ENCODE results near the gene SLC25A39.
A peak's percentile ranks its signal among the peaks of the same experiment; 100 is the strongest.
"Not testable (repeated sequence)": the region's sequence is repeated elsewhere in the genome, so short reads cannot be mapped to it uniquely, and the experiment has no call there.

The SLC25A39 gene

DNA sequence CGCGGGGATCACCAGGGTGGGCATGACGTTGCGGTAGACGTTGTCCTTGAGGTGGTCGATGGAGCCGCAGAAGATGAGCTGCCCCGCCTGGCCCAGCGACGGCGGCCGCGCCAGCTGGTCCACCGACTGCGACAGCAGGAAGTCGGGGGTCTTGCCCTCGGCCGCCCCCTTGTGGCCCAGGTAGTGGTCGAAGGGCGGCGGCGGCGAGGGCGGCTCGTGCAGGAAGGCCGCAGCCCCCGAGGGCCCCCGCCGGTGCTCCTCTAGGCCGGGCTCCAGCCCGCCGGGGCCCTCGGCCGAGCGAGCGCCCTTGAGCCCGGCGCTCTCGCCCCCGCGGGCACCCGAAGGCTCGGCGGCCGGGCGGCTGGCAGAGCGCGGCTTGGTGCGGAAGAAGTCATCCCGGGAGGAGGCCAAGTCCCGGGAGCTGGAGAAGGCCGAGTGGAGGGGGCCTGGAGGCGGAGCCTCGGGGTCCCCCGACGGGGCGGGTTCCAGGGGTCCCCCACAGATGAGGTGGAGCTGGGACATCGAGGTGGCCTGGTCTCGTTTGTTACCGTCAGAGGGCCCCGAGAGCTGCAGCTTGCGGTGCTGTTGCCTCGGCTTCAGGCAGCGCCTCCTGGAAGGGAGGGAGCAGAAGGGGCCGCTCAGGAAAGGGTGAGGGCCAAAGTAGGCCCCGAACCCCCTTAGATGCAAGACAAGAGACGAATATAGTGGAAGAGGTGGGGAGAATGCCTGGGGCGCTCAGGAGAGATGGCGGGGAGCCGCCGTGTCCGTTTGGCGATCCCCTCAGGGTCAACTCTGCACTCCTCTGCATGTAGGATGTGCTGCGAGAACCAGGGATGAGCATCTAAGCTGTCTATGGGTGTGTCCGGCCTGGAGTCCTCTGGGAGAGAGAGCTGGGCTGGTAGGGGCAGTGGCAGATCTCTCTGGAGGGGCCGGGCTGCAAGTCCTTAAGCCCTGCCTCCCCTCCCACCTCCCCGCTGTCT, 30.2 kb upstream of the SLC25A39 start:
- no peak for DNase-seq (ENCODE audit: low spot score)

DNA sequence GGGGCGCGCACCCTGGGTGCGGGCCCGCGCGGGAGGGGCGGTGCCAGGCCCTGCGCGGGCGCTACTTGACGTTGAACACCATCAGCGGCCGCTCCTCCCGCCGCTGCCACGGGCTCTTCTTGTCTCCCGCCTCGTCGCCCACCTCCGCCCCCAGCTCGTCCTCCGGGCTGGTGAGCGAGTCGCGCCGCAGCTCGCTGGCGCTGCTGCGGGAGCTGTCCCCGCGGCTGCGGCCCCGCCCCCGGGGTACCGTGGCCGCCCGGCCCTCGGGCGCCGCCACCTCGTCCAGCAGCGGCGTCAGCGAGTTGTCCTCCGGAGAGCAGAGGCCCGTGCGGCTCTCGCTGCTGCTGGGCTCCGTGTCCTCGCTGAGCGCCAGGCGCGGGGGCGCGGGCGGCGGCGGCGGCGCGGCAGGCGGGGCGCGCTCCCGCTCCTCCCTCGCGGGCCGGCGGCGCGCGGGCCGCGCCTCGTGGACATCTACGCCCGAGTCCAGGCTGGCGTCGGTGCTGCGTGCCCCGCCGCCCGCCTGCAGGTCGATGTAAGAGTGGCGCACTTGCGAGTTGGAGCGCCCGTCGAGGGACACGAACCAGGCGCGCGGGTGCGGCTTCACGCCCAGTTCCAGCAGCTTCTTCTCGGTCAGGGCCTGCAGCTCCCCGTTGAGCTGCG, 29.2 kb upstream of the SLC25A39 start:
- DNase-seq (ENCODE audit: low spot score): peak; percentile 61

DNA sequence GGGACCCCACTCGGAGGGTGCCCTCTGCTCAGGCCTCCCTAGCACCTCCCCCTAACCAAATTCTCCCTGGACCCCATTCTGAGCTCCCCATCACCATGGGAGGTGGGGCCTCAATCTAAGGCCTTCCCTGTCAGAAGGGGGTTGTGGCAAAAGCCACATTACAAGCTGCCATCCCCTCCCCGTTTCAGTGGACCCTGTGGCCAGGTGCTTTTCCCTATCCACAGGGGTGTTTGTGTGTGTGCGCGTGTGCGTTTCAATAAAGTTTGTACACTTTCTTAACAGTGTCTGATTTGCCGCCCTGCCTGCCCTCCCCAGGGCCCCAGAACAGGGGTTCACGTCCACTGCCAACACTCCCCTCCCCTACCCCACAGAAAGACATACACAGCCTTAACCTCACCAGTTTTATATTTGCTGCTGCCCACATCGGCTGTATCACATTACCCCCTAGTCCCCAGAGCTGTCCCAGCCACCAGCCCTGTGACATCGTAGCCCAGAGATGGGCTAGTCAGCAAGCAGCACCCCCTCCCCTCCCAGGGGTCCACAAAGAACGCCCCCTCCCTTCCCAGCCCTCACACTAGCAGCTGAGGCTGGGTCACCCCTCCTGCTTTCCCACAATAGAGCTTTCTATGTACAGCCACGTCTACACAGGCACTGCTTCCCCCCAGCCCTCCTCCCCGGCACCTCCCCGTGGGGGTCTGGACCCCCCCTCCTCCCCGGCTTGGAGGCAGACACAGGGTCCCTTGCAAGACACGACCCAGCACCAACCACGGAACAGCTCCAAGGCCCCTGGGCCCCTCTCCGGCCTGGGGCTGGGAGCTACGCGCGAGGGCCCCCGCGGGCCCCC, 28.4 kb upstream of the SLC25A39 start:
- DNase-seq (ENCODE audit: low spot score): no peak

DNA sequence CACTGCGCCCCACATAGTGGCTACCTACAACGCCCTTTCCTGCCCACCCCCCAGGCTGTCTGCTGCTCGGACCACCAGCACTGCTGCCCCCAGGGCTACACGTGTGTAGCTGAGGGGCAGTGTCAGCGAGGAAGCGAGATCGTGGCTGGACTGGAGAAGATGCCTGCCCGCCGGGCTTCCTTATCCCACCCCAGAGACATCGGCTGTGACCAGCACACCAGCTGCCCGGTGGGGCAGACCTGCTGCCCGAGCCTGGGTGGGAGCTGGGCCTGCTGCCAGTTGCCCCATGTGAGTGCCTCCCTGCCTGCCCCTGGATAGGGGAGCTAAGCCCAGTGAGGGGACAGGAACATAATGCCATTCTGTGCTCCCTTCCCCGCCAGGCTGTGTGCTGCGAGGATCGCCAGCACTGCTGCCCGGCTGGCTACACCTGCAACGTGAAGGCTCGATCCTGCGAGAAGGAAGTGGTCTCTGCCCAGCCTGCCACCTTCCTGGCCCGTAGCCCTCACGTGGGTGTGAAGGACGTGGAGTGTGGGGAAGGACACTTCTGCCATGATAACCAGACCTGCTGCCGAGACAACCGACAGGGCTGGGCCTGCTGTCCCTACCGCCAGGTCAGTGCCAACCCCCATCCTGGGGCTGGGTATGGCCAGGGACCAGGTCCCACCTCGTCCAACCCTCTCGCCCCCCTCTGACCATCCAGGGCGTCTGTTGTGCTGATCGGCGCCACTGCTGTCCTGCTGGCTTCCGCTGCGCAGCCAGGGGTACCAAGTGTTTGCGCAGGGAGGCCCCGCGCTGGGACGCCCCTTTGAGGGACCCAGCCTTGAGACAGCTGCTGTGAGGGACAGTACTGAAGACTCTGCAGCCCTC, 27.6 kb upstream of the SLC25A39 start:
- DNase-seq (ENCODE audit: low spot score): no peak

DNA sequence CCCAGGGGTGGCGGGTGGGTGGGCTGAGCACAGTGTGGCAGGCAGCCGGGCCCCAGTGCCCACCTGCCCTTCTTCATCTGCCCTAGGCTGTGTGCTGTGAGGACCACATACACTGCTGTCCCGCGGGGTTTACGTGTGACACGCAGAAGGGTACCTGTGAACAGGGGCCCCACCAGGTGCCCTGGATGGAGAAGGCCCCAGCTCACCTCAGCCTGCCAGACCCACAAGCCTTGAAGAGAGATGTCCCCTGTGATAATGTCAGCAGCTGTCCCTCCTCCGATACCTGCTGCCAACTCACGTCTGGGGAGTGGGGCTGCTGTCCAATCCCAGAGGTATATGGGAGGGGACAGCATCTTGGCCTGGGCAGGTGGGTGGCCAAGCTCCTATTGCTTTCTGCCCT, 26.8 kb upstream of the SLC25A39 start:
- DNase-seq (ENCODE audit: low spot score): no peak

DNA sequence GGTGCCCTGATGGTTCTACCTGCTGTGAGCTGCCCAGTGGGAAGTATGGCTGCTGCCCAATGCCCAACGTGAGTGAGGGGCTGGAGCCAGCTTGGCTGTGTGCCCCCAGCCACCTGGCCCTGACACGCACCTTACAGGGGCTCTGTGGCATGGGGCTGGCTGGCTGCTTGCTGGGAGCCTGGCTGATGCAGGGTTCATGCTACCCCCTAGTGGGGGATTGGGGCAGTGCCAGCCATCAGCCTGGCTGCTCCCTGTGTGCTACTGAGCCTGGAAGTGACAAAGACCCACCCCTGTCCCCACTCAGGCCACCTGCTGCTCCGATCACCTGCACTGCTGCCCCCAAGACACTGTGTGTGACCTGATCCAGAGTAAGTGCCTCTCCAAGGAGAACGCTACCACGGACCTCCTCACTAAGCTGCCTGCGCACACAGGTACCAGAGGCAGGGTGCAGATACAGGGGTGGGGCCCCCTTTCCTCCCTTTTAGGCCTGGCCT, 26.2 kb upstream of the SLC25A39 start:
- peak; percentile 89 for DNase-seq (ENCODE audit: low spot score)

DNA sequence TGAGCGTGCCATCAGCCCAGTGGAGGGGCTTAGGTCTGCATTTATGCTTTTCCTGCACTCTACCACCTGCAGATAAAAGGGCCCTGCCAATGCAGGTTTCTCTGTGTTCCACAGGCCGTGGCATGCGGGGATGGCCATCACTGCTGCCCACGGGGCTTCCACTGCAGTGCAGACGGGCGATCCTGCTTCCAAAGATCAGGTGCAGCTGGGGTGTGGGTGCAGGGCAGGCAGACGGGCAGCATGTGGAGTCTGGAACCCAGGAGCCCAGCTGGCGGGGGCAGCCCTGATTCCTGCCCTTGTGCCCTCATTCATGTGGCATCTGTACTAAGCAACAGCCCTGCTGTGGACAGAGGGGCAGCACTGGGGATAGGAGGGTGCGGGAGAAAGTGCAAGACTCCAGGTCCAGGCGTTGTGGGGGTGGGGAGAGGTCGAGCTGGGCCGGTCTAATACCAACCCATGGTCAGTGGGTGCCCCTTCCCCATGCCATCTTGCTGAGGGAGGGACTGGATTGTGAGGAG, 25.0 kb upstream of the SLC25A39 start:
- no peak for DNase-seq (ENCODE audit: low spot score)

DNA sequence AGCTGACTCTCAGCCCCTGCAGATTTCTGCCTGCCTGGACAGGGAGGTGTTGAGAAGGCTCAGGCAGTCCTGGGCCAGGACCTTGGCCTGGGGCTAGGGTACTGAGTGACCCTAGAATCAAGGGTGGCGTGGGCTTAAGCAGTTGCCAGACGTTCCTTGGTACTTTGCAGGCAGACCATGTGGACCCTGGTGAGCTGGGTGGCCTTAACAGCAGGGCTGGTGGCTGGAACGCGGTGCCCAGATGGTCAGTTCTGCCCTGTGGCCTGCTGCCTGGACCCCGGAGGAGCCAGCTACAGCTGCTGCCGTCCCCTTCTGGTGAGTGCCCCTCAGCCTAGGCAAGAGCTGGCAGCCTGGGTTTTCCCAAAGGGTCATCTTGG, 24.4 kb upstream of the SLC25A39 start:
- DNase-seq (ENCODE audit: low spot score): no peak

DNA sequence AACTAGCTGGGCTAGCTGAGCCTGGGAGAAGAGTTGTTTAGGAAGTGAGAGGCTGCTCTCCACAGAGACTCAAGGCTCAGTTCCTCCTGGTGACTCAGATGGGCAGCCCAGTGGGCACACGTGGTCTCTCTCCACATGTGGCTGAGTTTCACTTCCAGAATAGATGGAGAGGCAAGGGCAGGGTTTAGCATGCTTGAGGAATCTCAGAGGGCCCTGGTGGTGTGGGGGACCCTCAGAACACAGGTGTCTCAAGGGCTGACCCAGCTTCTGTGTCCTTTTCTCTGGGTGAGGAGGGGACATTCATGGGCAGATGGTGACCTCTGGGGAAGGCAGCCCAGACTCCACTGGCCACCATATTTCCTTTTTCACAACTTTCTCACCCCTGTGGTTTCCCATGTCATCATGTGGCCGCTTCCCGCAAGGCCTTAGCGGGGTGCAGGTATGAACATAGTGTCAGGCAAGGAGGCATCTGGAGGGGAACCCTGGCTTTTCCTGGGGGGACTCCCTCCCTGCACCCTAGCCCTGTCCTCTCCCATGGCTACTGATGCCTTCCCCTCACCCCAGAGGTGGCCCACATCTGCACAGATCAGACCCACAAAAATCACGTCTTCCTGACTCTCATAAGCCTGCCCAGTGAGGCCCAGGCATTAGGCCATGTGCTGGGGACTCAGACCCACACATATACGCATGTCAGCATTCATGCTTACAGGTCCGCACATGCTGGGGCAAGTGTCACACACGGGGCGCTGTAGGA, 23.8 kb upstream of the SLC25A39 start:
- peak; percentile 78 for DNase-seq (ENCODE audit: low spot score)

DNA sequence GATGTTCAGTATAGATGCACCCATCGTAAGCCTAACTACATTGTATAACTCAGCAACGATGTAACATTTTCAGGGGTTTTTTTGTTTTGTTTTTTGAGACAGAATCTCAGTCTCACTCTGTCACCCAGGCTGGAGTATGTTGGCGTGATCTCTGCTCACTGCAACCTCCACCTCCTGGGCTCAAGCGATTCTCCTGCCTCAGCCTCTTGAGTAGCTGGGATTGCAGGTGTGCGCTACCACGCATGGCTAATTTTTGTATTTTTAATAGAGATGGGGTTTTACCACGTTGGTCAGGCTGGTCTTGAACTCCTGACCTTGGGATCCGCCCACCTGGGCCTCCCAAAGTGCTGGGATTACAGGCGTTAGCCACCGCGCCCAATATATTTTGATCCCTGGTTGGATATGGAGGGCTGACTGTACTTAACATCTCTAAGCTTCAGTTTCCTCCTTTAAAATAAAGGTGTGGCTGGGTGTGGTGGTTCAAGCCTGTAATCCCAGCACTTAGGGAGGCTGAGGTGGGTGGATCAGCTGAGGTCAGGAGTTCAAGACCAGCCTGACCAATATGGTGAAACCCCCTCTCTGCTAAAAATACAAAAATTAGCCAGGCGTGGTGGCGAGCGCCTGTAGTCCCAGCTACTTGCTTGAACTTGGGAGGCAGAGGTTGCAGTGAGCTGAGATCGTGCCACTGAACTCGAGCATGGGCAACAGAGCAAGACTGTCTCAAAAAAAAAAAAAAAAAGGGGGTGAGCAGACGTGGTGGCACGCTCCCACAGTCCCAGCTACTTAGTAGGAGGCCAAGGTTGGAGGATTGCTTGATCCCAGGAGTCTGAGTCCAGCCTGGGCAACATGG, 22.8 kb upstream of the SLC25A39 start:
- DNase-seq (ENCODE audit: low spot score): not testable (repeated sequence)

DNA sequence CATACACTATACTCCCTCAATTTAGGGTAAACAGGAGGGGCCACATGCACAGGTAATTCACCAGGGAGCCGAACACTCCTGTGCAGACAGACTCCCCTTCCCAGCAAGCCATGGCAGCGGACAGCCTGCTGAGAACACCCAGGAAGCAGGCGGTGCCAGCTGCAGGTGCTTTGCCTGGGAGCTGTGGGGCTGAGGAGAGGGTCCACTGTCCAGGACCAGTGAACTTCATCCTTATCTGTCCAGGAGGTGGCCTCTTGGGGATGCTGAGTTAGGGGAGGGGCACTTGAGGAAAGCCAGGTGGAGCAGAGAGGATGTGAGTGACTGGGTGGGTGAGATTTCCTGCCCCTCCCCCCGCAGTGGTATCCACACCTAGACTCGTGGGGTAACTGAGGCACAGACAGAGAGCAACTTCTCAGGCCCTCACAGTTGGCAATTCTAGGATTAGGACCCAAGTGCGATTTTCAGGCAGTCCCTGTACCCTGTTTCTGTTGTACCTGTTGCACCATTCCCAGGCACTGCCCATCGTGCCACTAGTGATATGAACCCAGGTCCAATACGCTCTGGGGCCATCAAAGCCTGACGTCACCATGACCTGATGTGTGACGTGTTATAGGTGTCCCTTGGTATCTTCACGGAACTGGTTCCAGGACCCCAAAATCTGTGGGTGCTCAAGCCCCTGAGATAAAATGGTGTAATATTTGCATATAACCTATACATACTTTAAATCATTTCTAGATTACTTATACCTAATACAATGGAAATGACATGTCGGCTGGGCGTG, 21.6 kb upstream of the SLC25A39 start:
- DNase-seq (ENCODE audit: low spot score): no peak

DNA sequence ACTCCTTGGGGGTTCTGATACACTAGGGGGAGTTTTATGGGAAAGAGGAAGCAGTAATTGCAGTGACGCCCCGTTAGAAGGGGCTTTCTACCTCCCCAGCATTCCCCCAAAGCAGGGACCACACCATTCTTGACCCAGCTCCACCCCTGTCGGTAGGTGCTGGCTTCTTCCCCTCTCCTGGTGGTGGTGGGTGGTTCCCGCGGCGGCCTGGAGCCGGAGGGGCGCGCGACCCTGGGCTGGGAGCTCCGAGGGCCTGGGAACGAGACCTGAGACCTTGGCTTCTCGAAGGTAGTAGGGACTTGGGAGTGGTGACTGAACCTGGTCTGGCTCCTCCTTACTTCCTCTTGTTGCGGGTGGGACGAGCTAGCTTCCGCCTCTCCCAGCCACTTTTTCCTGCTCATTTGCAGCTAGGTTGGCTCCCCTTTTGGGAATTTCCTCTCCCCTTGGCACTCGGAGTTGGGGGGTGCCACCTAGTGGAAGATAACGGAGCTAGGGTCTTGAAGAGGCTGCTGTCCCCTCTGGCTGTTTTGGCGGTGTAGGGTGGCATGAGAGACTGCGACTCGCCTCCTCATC, 20.9 kb upstream of the SLC25A39 start:
- DNase-seq (ENCODE audit: low spot score): peak; percentile 71

DNA sequence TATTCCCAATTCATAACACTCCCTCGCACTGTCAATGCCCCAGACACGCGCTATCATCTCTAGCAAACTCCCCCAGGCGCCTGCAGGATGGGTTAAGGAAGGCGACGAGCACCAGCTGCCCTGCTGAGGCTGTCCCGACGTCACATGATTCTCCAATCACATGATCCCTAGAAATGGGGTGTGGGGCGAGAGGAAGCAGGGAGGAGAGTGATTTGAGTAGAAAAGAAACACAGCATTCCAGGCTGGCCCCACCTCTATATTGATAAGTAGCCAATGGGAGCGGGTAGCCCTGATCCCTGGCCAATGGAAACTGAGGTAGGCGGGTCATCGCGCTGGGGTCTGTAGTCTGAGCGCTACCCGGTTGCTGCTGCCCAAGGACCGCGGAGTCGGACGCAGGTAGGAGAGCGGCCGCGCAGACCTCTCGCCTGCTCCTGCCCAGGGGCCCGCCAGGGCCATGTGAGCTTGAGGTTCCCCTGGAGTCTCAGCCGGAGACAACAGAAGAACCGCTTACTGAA, 20.4 kb upstream of the SLC25A39 start, which contains the start of gene GRN:
GRN (plus strand) TSS at position 364 of the 515 bp plus-strand sequence. CDS start 3,863 bp downstream, outside the sequence.
- DNase-seq (ENCODE audit: low spot score): peak; percentile 100

DNA sequence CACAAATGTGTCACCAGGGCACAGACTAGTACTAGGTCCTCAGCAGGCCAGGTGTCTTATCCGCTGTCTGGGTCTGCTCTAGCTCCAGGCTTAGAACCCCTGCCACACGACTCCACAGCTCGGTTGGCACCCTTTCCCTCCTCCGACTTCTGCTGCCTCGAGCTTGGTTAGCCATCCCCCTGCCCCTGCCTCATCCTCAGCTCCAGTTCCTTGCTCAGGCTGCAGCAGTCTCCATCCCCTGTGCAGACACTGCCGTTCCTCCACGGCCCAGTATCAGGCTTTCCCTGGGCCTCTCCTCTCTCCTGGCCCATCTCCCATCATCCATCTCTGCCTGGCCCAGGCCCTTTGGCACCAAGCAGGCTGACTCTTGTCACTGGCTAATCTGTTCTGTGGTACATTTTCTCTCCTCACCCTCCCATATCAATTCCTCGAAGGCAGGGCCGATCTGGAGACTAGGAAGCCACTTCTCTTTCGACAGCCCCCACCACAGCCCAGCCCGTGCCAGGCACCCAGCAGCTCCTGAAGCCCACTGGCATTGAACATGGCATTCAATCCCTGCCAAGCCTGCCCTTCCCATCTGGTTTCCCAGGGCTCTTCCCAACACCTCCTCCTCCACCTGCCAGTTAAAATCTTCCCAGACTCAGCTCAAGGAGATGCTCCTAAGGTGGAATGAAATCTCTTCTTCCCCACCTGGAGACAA, 19.0 kb upstream of the SLC25A39 start:
- no peak for DNase-seq (ENCODE audit: low spot score)

DNA sequence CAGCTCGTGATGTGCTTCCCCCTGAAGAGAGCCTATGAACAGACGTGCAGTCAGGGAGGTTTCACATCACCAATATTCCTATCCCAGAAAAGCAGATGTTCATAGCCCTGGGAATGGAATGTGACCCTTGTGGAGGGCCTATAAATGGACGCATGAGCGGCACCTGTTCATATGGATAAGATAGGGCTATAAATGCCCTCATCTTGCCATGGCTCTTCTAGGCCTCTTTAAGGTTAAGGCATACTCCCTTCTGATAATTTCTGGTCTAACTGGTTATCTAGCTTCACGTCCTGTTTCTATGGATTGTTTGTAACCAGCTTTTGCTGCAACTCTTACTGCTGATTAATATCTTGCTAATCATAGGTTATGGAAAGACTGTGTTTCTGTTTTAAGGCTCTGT, 15.9 kb upstream of the SLC25A39 start:
- not testable (repeated sequence) for DNase-seq (ENCODE audit: low spot score)

DNA sequence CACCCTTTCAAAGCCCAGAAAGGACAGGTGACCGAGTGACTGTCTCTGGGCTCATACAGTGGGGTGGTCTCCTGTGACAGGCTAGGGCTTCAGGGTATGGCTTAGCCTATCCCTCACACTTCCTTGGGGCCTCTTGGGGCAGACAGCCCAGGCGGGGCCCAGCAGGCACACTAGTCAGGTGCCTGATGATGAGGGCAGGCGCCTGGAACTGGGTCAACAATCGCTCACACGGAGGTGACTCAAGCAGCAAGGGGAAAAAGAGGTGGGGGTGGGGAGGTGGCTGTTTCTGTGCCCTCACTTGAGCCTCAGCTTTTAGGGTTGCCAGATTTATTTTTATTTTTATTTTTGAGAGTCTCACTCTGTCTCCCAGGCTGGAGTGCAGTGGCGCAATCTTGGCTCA, 14.1 kb upstream of the SLC25A39 start:
- DNase-seq (ENCODE audit: low spot score): no peak

DNA sequence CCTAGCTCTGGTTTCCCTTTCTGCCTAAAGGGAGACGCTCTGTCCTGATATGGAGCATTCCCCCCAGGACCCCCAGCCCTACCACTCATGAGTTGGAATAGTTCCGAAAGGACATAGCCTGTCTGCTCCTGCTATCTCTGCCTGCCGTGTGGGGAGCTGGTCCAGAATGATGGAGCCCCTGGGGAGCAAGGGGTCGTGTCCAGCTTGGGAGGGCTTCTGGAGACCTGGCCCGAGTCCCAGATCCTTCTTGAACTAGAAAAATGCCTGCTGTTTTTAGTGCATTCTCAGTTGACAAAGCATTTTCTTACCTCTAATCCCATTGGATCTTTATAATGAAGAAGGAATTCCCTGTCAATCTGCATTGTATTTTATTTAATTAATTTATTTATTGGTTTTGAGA, 11.3 kb upstream of the SLC25A39 start:
- no peak for DNase-seq (ENCODE audit: low spot score)
